Fibroblast of skin of left biceps (primary cell): ENCODE measurements around the gene NXPH1.
"Not testable (repeated sequence)": the region's sequence is repeated elsewhere in the genome, so short reads cannot be mapped to it uniquely, and the experiment has no call there.

Experiments used
- DNase-seq, 2 experiments: peaks; one replicate each; pipeline ENCODE4 v3.0.0-alpha.2; 2013; ENCODE audit warnings: low read depth in 2 of 2

NXPH1 gene

DNA sequence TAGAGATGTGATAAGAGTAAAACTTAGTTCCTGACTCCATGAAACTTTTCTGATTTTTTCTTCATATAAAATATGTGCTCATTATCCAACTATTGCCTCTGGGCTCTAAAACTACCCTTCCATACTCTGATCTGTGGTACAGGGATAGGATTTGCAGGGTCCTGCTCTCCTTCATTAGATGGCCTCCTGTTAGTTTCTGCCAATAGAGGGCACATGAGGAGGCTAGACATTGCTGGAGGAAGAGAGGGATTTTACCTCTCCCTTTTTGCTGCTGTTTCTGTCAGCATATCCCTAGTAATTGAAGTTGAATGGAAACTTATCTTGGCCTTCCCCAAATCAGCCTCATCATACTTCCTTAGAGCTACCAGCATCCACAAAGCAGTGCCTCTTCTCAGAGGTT is 269.4 kb downstream of the NXPH1 start:
- DNase-seq = no peak

DNA sequence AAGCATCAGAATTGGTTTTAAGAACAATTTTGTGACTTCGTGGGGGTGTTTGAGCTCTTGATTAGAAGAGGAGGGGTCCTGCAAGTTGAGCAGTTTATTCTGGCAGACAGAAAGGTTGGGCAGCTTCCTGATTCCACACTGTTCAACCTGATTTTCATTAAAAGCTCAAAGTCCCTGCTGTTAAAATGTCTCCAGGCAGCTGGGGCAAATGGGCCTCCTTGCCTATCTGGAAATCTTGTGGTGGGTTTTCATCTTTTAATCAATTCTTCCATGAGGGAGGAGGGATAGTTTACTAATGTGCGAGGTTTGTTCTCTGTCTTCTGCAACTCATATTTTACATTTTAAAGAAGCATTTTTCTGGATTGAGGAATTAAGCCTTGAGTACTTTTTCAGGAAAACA is 276.7 kb downstream of the NXPH1 start:
- no peak for DNase-seq

DNA sequence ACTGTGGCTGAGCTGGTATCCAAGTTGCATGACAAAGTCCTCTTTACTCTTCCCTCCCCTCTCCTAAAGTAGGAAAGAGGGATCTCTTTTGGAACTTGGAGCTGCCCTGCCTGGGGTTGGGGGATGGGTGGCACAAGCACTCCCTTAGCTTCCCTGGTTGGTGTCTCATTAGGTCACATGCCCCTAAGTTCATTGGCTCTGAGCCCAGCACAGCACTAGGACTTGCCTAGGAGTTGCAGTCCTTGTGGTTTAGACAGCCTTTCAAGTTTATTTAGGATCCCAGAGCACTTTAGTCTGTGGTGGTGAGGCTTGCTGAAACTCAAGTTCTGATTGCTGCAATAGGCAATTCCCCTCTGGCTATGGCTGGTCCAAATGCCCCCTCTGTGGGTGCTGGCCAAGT is 281.4 kb downstream of the NXPH1 start:
- no peak for DNase-seq

DNA sequence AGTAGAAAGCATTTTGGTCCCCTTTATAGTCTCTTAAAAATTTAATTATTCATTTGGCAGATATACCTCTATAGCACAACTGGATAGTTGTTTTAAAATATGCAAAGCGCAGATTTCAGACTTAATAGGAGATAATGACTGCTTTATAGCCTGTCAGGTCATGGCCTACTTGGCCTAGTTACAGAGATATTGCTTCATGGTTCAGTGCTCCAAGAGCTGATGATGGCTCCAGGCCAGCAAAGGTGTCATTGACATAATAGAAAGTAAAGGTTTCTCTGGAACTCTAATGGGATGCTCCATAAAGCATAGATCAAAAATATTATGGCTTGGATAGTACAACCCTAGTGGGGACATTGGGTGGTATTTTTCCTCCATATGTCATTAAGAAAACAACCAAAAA is 285.7 kb downstream of the NXPH1 start:
- no peak for DNase-seq

DNA sequence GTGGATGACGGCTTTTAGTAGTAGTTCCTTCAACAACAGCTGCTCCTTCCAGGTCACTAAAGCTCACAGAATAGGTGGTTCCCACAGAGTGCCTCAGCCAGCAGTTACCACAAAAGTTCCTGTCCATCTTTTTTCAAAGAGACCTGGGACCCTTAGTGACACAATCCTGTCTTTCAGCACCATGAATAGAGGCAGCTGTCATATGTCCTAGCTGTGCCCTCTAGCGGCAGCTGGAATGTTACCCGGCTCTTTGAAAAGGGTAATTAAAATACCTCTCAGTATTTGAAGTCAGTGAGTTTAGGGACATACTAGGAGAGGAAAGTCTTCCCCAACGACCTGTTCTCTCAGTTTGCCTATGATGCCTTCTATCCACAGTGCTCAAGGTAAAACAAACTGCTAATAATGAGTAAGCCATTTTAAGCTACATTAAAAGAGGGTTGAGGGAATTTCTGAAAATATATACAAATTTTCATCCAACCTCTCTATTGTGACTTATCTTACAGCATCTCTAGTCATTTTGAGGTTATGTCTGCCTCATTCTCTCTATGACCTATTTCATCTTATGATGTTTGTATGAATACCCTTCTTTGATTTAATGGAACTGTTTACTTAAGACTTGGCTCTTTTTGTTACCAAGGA is 290.8 kb downstream of the NXPH1 start:
- DNase-seq = no peak

DNA sequence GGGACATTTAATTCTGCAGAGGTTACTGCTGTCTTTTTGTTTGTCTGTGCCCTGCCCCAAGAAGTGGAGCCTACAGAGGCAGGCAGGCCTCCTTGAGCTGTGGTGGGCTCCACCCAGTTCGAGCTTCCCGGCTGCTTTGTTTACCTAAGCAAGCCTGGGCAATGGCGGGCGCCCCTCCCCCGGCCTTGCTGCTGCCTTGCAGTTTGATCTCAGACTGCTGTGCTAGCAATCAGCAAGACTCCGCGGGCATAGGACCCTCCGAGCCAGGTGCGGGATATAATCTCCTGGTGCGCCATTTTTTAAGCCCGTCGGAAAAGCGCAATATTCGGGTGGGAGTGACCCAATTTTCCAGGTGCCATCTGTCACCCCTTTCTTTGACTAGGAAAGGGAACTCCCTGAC is 298.3 kb downstream of the NXPH1 start:
- DNase-seq = not testable (repeated sequence)

DNA sequence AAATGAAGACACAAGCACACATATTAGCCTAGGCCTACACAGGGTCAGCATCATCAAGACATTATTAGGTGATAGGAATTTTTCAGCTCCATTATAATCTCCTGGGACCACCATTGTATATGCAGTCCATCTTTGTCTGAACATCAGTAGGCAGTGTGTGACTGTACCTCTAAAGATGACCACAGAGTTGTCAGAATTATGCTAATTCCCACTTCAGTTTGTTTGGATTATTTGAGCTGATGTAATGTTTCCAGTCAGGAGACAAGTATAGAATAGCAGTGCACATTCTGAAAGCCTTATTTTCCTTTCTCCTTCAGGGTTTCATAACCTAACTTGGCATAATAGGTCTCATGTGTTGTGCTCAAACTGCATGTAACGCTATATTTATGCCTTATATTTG is 306.4 kb downstream of the NXPH1 start:
- no peak for DNase-seq

DNA sequence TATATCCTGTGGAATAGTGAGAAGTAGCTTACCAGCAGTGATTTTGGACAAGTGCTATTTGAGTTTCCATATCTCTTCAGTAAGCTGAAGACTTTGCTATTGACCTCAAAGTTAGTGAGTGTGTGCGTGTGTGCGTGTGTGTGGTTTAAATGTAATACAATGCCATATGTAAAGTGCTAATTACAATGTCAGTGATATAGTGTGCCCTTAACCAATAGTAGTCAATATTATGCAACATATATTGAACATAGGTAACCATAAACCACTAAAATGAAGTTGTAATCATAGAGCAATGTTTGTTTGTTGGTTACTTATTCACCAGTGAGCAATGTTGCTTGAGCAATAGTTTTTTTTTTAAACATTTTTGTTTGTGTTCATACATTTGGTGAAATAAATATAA is 309.4 kb downstream of the NXPH1 start:
- no peak for DNase-seq

DNA sequence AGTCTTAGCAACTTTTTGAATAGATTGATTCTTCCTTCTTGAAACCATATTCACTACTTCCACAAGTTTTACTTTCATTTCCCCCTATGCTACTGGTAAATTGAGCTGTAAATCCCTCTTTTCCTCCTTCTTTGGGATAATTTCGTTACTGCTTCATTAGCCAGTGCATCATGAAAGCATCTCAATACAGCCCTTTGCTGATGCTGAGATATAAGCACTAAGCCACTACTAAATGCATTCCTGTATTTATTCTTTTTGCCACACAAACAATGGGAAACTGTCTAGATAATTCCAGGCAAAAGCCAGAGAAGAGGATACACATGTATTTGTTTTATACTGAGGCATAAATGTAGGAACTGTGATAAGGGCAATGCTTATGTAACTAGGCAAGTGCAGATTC is 313.9 kb downstream of the NXPH1 start:
- DNase-seq = no peak

DNA sequence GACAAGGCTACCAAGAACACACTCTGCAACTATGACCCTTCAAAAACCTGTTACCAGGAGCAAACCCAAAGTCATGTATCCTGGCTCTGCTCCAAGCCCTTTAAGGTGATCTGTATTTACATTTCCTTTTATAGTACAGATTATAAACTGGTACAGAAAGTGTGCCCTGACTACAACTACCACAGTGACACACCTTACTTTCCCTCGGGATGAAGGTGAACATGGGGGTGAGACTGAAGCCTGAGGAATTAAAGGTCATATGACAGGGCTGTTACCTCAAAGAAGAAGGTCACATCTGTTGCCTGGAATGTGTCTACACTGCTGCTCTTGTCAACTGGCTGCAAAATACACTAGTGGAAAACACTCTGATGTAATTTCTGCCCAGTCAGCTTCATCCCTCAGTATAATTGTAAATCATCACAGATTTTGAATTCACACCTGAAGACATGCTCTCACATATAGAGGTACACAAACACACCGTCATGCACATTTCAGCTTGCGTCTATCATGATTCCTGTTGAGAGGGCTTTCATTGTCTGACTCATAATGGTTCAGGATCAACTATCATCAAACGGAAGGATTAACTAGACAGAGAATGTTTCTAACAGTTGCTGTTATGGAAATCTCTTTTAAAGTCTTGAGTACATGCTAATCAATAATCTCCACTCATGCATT is 318.3 kb downstream of the NXPH1 start:
- DNase-seq = no peak

DNA sequence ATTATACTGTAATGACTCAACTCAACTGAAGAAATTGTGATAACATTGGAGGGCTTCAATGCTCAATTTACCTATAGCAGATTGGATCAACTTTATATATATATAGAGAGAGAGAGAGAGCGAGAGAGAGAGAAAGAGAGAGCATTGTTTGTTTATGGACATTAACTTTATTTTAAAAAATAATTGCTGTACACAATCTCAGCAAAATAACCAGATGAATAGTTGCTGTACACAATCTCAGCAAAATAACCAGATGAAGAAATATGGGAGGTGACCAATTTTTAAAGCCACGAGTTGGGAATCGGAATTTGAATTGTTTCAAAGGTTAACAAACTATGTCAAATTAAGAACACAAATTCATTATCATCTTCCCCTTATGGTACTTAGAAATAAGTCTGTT is 319.9 kb downstream of the NXPH1 start:
- DNase-seq = no peak

DNA sequence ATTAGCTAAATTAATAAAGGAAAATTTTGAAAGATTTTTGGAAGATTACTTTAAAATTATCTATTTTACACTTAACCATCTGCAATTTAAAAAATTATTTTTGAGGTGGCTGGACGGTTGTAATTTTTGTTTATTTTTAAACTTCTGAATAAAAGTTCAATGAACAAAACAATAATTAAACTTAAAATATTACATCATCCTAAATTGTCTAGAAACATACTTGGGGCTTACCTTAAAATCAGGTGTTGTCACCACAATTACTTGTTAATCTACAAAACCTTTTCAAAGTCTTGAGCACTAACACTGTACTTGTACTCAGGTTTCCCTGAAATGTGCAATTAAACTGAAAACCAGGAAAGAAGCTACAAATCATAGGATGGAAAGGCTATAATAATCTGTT is 328.3 kb downstream of the NXPH1 start:
- DNase-seq = no peak

DNA sequence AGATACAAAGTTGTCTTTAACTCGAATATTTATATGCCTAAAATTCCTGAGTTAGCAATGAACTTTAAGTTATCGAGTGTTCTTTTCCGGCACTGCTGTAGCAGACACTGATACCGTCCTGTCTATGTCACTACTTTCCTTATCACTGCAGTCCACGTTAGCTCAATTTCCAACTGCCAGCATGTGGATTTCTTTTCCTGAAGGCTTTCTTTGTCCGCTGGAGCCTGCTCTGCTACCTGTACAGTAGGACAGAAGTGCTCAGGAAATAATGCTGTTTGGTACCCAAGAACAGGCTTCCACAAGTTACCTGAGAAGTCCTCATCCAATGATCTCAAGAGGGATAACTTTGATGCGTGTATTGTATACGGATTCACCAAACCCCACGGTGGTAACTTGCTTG is 329.4 kb downstream of the NXPH1 start:
- DNase-seq = no peak

DNA sequence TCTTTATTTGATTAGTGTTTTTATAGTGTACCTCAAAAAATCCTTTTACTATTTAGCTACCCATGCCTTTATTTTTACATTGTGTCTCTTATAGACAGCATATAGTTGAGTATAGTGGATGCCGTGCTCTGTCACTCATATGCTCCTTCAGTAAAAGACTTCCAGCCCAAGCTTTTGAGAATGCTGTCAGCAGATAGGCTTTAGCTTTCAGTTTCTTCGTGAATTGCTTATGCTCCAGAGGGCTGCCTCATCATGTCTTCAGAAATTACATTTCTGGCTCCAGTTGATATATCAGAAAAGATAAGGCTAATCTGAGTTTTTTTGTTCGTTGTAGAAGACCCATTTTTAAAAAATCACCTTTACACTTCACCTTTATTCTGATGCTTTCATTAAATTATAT is 332.0 kb downstream of the NXPH1 start:
- no peak for DNase-seq

DNA sequence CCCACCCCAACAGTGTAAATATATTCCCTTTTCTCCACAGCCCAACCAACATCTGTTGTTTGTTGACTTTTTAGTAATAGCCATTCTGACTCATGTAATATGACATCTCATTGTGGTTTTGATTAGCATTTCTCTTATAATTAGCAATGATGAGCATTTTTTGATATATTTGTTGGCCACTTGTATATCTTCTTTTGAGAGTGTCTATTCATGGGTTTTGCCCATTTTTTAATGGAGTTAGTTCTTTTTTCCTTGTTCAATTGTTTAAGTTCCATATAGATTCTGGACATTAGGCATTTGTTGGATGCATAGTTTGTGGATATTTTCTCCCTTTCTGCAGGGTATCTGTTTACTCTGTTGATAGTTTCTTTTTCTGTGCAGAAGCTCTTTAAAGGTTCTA is 340.1 kb downstream of the NXPH1 start:
- DNase-seq = no peak

DNA sequence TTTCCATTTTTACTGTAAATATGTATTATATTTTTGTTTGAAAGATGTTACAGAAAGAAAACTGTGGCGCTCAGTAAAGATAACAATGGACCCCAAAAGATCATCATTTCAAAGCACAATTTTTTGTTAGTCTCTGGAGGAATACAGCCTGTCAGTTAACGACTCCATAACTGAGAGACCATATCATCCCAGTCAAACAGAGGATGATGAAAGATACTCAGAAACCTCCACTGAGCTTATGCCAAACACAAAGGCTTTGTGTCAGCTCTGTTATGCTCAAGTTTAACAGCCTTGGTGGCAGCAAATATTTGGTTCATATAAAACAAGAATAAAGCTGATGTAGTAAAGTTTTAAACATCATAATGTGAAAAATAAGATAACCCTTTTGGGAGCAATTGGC is 345.1 kb downstream of the NXPH1 start:
- no peak for DNase-seq

DNA sequence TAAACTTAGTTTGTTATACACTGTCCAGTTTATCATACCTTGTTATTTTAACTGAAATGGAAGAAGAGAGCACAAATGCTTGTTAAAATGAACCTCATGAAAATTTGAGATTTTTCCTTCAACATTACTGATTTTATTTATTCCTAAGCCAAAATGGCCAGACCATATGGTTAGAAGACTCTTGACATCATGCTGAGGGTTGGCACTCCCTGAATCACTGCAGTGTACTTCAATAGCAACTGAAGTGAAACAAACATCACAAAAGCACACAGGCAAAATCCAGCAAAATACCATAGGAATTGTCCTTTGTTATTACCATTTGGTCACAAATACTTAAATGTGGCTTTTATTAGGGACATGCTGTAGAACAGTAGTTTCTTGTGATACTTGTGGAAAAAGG is 347.8 kb downstream of the NXPH1 start:
- DNase-seq = no peak

DNA sequence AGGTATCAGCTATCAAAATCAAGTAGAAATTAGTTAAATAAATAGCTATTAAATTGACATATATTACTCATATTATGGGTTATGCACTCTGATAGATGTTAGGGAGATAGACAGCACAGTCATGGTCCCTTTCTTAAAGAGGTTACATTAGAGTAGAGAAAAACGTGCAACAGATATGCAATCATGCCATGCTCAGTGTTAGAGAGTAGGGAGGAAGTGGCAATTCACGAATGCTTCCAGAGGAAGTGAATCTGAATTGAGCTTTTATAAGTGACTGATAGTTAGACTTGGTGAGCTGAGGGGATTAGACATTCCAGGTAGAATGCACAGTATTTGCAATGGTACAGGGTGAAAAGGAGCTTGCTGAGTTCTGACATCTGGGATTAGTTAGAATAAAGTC is 349.8 kb downstream of the NXPH1 start:
- no peak for DNase-seq

DNA sequence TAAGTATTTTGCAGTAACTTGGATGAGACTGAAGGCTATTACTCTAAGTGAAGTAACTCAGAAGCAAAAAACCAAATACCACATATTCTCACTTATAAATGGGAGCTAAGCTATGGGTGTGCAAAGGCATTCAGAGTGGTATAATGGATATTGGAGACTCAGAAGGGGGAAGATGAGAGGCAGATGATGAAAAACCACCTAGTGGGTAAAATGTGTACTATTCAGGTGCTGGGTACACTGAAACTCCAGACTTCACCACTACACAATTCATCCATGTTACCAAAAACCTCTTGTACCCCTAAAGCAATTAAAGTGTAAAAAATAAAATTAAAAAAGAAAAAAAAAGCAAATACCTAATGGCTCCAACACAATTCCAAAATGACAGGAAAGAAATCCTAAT is 351.7 kb downstream of the NXPH1 start:
- no peak for DNase-seq

DNA sequence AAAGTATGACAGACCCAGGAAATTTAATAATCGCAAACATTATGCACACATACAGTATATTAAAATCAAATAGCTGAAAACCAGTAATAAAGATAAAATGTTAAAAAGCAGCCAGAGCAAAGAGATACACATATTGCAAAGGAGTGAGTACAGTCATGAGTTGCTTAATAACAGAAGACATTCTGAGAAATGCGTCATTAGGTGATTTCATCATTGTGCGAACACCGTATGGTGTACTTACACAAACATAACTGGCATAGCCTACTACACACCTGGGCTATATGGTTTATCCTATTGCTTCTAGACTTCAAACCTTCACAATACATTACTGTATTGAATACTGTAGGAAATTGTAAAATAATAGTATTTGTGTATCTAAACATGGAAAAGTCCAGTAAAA is 367.6 kb downstream of the NXPH1 start:
- DNase-seq = no peak
